CD4-positive, alpha-beta T cell treated with Interleukin-21 for 1 hour (primary cell): ENCODE measurements around the gene MYO18A.

Experiments used
- DNase-seq: peaks from one replicate; pipeline ENCODE4 v3.0.0-alpha.2; 2020

The MYO18A gene

DNA sequence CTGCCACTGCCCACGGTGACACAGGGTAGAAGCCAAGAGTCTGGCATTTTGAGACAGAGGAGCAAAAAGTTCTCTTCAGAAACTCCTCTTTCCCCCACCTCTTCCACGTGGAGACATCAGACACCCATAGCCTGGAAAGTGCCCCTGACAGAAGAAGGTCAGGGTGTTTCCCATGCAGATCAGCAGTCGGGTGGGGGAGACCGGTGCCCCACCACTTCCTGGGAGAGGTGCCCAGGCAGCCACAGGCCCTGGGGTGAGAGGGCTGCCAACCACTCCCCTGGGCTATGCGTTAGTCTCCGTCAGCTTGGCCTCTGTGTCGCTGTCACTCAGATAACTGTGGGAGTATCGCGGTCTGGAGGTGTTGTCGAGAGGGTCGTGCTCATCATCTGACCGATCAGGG is 105.7 kb downstream of the MYO18A start:
- DNase-seq = no peak

DNA sequence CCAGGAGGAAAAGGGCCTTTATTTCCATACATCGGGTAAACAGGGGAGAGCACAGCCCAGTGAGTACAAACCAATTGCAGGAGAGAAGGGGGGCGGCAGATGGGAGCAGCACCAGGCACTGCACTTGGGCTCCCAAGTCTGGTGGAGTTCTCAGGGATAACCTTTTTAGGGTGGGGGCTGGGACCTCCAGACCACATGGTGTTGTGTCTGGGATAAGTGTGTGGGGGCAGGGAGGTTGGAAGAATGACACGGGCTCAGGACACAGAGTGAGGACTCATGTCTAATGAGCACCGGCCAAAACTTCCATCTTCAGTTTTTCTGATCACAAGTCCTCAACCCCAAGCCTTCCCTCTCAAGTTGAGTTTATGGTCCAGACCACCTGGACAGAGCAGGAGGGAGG is 106.7 kb downstream of the MYO18A start:
- DNase-seq = no peak

DNA sequence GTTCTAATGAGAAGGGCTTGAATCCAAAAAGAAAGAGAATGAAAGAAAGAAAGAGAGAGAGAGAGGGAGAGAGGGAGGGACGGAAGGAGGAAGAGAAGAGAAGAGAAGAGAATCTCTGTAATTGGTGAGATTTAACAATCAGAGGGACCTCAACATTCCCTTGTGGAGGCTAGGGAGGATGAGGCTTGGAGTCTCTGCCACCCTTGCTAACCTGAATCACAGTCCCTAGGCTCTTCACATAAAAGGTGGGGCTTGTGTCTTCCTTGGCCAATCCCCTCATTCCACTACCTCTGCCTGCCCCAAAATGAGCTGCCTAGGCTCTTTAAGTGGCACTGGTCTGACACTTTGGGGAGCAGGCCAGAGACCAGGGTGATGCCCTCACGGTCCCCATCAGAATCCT is 107.2 kb downstream of the MYO18A start:
- DNase-seq = no peak

DNA sequence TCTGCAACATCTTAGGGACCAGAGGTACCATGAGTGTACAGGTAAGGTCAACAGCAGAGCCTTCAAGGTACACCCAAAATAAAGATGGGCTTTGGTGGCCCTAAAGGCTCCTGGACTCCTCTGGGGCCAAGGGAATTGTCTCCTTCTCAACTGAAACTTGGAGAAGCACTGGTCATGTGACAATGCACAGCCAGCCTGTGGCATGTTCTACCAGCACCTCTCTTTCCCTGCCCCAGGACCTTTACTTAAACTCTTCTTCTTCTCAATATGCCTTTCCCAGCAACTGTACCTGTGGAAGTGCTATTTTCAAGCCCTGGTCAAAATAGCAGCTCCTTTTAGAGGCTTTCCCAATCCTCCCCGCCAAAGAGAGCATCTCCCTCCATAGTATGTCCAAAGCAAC is 108.9 kb downstream of the MYO18A start:
- no peak for DNase-seq

DNA sequence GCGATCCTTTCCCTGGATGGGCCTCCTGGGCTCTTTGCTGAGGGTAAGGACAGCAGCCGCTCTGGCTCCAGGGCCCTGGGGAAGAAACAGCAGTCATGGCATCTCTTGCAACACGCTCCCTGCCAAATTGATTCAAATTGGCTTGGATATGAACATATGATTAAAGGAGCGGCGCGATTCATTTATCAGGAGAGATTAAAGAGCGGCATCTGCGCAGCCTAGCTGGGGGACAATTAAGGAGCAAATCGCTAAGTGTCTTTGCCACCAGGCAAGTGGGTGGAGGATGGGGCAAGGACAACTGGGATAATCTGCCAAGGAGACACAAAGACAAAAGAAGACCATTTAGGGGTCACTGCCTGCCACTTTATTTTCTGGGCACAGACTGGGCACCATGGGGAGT is 109.4 kb downstream of the MYO18A start:
- DNase-seq = no peak

DNA sequence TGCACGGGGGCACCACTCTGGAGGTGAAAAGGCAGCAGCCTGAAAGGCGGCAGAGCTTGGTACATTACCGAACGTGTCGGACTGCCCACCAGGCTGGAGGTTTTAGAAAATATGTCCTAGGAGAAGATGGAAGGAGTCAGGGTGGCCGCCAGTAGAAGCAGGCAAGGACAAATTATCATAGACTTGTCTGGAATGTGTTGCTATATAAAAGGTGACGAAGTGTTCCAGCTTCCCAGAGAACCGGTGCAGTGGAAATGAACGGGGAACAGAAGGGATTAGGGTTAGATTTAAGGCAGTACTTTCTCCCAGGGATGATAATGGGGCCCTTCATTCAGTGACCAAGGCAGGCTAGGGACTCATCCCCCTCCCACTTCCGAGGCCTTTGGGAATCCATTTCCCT is 109.9 kb downstream of the MYO18A start:
- no peak for DNase-seq

DNA sequence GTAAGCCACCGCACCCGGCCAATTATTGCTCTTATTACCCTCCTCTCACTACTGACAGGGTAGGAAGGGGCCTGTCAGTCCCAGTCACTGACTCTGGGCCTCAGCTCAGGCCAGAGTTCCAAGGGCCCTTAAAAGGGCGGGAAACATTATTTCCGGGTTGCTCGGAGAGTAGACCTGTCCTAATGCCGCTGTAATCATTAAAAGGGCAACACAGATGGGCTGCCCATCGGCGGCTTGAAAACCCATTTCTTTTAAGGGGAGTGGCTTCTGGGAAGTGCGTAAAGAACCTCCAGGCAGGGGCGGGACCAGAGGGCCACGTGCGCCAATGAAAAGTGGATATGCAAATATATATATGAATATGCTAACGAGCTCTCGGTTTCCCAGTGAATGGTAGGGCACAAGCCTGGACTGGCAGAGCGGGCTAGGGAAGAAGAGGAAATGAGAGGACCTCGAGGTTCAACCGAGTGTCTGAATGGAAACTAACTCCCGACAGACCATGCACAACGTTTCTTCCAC is 110.6 kb downstream of the MYO18A start:
- DNase-seq = no peak

DNA sequence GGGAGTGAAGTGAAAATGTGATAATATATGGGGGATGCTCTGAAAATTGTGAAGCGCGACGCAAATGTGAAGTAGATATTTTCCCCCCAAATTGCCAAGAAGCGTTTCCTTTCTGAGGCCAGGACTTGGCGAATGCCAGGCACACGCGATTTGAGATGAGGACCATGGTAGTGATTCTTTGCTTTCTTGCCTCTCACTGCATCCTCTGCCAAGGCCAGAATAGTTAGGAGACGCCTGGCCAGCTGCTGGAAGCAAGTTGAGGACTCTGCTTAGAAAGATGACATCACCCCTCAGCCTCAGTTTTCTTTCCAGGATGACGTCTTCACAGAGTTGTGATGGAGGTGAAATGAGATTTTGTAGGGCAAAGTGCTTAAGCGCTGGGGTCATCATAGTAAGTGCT is 111.4 kb downstream of the MYO18A start:
- DNase-seq = no peak

DNA sequence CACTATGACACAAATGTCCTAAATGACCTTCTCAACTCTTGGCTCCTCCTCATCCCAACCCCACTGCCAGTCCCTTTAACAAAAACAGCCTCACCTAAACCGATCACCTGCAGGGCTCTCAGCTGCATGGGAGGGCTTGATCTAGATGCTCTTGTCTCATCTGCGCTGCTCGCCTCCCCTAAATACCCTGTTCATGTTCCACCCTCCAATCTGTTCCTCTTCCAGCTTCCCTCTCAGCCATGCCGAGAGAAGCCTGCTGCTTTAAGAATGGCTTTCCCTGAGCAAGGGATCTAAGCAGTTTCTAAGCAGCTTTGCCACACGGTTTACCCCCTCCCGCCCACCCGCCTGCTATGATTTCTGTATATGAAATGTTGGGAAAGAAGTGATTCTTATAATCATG is 113.6 kb downstream of the MYO18A start:
- DNase-seq = no peak

DNA sequence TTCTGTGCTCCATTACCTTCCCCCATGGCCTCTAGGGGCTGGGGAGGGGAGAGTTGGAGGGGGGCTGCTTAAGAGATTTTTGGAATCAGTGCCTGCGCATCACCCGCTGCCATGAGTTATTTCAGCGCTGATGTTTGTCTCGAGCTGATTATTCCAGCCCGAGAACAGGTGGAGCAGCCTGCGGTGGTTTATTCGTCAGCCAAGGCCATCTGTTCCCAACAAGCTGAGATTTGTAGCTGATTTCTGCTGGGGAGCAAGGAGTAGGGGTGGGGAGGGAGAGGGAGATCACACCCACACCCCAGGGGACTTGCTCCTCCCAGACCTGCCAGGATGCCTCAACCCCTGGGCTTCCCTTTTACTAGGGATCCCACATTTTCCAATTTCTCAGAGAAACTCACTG is 114.2 kb downstream of the MYO18A start:
- DNase-seq = no peak

DNA sequence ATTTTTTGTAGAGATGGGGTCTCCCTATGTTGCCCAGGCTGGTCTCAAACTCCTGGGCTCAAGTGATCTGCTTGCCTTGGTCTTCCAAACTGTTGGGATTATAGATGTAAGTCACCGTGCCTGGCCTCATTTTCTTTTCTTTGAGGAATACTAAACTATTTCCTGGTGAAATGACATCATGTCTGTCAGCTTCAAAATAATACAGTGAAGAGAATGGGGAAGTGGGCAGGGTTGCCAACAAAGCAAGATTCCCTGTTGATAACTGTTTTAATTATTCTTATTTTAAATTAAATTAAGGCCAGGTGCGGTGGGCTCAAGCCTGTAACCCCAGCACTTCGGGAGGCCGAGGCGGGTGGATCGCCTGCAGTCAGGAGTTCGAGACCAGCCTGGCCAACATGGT is 116.2 kb downstream of the MYO18A start:
- DNase-seq = no peak

DNA sequence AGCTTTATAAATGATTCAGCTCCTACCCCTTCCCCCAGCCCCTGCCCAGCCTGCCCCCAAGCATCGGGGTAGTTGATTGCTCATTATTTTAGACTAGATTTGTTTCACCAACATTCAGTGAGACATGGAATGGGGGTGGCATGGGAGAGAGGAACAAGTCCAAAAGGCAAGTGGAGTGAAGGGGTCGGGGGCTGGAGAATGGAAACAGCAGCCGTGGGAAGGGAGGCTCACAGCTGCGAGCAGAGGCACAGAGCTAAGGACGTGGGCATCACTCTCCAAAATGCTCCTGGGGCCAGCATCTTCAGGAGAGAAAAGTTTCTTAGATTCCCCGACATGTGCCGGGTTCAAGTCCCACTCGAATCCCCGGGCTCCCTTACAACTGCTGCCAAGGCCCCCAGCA is 118.0 kb downstream of the MYO18A start:
- no peak for DNase-seq

DNA sequence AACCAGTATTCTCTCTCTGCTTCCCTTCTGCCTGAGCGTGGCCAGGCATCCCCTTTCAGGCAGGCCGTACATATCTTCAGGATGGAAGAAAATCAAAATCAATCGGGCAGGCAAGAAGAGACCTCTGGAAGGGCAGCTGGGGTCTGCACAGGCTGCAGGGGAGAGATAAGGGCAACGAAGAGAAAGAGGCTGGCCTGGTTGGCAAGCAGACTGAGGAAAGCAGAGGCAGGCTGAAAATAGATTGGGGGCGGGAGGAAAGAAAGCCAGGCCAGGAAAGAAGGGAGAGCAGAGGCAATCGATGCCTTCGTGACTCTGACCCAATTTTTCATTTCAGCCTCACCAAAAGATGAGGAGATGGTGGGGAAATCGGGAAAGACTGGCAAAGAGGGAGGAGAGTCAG is 119.2 kb downstream of the MYO18A start:
- no peak for DNase-seq

DNA sequence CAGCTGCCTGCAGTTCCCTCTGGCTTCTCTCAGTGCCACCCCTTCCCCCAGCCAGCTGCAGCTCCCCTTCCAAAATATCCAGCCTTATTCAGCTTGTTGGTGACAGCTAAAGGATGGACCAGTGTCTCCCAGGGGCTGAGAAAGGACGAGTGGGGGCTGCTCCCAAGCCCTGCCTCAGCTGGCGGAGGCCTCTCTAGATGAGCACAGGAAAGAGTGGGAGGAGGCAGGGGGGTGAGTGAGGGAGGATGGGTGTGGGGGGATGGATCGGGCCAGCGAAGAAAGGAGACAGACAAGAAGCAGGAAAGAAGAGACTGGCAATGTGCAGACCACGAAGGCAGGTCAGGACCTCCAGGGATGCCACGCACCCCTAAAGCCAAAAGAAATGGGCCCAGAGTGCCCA is 119.7 kb downstream of the MYO18A start:
- no peak for DNase-seq

DNA sequence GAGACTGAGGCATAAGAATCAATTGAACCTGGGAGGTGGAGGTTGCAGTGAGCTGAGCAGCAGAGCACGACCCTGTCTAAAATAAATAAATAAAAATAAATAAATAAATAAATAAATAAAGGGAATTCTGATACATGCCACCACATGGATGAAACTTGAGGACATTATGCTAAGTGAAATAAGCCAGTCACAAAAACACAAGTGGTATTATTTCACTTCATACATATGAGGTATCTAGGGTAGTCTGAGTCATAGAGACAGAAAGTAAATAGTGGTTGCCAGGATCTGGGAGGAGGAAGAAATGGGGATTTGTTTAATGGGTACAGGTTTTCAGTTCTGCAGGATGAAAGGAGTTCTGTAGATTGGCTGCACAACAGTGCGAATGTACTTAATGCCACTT is 120.9 kb downstream of the MYO18A start:
- no peak for DNase-seq

DNA sequence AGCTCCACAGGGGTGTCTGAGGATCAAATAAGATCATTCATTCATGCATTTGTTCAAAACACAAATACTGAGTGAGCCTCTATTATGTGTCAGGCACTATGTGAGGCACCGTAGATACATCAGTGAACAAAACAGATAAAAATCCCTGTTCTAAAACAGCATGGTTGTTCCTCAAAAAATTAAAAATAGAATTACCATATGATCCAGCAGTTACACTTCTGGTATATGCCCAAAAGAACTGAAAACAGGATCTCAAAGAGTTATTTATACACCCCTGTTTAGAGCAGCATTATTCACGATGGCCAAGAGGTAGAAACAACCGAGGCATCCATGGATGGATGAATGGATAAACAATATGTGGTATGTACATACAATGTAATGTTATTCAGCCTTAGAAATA is 121.8 kb downstream of the MYO18A start:
- DNase-seq = no peak

DNA sequence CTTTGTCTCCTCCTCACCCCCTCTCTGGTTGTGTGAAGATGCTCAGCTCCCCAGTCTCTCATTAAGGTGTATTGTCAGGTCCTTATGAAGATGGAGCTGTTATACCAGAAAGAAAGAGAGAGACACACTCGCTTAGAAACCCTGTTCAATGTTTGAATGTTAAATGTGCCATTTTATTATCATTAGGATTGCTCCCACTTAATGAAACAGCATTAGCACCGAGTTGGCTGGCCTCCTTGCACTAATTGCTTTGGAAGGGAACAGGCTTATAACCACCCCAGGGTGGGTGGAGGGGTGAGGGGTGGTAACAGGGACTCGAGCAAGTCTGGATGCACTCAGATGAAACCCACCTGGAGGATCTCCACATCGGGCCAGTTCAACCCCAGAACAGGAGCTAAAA is 122.8 kb downstream of the MYO18A start:
- no peak for DNase-seq

DNA sequence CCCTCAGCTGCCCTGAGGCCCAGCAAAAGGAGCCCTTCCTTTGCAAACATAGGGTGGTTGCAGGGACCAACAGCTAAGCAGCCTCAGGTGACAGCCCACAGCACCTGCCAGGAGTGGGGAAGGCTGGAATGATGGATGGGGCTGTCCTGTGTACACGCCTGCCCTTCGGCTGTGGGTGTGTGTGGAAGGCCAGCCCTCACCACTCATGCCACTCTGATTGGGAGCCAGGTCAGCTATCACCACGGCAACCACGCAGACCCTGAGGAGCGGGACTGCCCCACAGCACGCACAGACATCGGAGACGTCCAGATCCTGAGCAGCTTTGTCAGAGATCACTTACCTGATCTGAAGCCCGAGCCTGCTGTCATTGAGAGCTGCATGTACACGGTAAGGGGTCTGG is 125.4 kb downstream of the MYO18A start:
- no peak for DNase-seq

DNA sequence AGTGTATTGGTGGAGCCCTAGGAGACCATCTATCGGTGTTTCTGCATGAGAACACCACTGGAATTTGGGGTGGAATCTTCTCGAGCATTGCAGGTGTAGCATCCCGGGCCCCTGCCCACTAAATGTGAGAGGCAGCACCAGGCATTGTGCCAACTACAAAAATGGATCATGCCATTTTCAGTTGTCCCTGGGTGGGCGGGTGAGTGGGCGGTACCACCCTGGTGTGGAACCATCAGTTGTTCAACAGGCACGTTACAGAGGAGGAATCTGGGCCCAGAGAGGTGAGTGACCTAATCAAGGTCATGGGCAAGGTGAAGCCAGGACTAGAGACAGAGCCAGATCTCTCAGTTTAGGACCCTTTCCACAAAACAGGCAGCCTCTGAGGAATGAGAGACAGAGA is 128.5 kb downstream of the MYO18A start:
- DNase-seq = no peak

DNA sequence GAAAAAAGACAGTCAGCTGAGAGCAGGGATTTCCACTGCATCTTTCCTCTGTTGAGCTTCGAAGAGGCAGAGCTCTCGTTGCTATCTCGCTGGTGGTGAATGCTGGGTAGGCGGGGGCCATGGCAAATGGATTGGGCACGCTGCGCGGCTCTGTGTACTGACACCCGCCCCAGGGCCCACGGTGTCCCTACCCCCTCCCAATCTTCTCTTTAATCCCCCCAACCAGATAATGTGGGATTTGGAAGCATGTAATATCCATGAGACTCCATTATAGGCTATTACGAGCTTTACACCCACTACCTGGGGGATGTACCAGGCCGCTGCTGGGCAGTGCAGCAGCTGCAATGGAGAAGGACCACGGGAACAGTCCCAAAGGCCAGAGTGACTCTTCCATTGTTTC is 129.0 kb downstream of the MYO18A start:
- no peak for DNase-seq

DNA sequence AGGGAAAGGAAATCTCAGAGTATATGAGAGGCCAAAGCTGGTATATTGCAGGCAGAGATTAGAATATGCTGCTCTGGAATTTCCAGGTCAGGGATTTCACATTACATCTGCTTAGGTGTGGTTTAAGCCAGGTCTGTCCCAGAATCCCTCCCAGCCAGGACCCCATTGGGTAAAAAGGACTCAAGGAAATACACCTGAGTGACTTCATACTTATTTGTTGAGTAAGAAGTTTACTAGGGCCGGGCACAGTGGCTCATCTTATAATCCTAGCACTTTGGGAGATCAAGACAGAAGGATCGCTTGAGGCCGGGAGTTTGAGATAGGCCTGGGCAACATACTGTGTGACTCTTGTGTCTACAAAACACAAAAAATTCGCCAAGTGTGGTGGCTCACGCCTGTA is 130.0 kb downstream of the MYO18A start:
- no peak for DNase-seq

DNA sequence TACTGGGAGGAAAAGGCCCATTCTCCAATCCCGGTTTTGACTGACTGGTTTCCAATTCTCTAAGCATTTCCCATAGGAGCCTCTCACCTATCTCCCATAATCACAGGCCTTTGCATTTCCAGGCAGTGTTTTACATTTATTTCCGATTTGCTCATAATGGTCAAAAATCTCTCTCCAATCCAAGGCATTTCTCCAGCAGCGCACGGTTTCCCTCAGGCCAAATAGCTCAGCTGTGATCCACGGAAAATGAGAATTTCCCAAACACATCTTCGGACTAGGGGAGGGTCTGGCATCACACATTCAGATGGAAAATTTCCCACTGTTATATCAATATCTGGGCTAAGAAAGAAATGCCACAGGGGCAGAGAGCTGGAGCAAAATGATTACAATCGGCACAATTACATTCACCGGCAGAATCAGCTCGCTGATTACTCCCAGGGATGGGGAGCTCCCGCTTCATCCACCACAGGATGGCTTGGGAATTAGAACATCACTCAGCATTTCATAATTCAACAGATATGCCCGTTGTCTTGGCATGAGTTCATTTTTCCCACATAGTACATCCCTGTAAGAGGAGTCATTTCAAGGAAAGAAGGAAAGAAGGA is 130.6 kb downstream of the MYO18A start:
- no peak for DNase-seq

DNA sequence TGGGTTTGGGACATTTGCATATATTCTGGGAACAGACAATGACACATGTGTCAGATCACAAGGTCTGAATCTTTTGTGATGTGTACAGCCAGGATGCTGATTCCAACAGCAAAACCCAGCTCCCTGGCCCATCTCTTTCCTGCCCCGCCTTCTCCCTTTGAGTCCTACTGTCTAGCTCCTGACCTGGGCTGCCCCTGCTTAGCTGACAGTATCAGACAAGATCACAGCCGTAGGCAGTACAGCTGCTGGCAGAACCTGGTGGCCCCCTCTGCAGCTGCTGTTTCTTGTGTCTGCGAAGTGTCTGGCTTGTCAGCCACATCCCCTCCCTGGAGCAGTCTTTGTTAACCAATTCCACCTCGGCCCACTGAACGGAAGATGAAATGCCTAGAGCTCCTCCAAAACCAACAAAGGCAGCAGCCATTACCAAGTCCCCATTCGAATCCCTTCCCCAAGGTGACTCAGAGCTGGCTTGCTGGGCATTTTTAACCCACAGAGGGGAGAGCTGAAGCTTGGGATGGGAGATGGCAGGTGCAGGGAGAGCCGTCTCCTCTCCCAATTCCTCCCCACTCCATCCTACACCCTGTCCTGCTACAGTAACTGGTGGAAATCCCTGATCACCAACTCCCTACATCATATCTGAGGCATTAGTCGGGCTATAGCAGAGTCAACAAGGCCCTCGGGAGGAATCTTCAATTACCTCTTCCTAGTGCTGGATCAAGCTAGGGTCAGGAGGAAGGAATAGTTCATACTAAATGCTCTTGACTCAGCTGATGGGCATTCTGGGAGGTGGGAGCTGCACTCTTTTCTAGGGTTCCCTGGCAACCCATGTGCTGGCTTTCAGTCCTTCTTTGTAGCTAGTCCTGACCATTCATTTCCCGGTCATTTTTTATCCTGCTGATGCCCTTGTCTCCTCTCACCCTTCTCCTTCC is 131.5 kb downstream of the MYO18A start:
- no peak for DNase-seq

DNA sequence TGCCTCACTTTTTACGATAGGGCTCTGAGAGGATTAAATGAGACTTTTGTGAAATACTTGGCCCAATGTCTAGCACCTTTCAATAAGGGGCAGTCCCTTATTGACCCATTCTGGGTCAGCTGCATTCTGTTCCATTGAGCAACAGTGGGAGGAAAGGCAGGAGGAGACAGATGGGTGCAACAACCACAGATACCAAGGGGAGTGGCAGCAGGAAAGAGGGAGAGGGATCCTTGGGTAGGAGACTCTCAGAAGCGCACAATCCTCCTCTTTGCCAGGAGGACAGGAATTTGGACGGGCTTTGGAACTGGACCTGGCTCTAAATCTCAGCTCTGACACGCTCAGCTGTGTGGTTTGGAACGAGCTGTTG is 133.7 kb downstream of the MYO18A start:
- no peak for DNase-seq
